Keratinocyte (primary cell): ENCODE data around the gene PHACTR1. TPM values are rescaled to one million over a fixed set of nuclear protein-coding genes. Genes with fewer than 3 reads are reported as not detected.

Experiments used
- DNase-seq: peaks from one replicate; pipeline ENCODE4 v3.0.0-alpha.2; 2011; ENCODE audit warnings: low read depth, missing footprints, low spot score
- FAIRE-seq: peaks from 2 replicates; lab custom pipeline; 2011; peaks lifted over from hg19 to GRCh38; lab: Jason Lieb, UNC
- H2AFZ ChIP-seq: 2 replicates; pipeline ENCODE4 v1.6.0; 2012; ENCODE audit warnings: low read length, control low read depth, inconsistent platforms; ENCODE audit not compliant: control insufficient read depth
- H3K27ac ChIP-seq: 2 replicates; pipeline ENCODE4 v1.5.1; 2011; ENCODE audit warnings: low read length; ENCODE audit not compliant: control insufficient read depth, insufficient read depth
- H3K27me3 ChIP-seq: 3 replicates; pipeline ENCODE4 v1.6.0; 2011; ENCODE audit warnings: low read length; ENCODE audit not compliant: control insufficient read depth, insufficient read depth; ENCODE audit errors: extremely low read depth
- H3K36me3 ChIP-seq, 2 experiments: 2 replicates in 1 of 2; 3 replicates in 1 of 2; pipeline ENCODE4 v1.5.1; 2011; ENCODE audit warnings: low read length in 2 of 2, mild to moderate bottlenecking in 1 of 2; ENCODE audit not compliant: control insufficient read depth in 2 of 2, insufficient read depth in 2 of 2; ENCODE audit errors: extremely low read depth in 1 of 2
- H3K4me1 ChIP-seq: 3 replicates; pipeline ENCODE4 v1.5.1; 2011; ENCODE audit warnings: low read length; ENCODE audit not compliant: control insufficient read depth, insufficient read depth; ENCODE audit errors: extremely low read depth
- H3K4me2 ChIP-seq: 3 replicates; pipeline ENCODE4 v1.6.0; 2011; ENCODE audit warnings: low read depth, low read length; ENCODE audit not compliant: control insufficient read depth, insufficient read depth; ENCODE audit errors: extremely low read depth
- H3K4me3 ChIP-seq, 3 experiments: fragments of 200-600 bp in 1 of 3; sonication (generic) in 1 of 3; 2 replicates in 2 of 3; 3 replicates in 1 of 3; pipeline ENCODE4 v1.5.1; 2011 to 2016; ENCODE audit warnings: low read length in 3 of 3, mild to moderate bottlenecking in 3 of 3, control low read depth in 2 of 3, inconsistent platforms in 1 of 3, low read depth in 1 of 3, mixed read lengths in 1 of 3, mixed run types in 1 of 3, moderate library complexity in 1 of 3; ENCODE audit not compliant: control insufficient read depth in 2 of 3, insufficient read depth in 2 of 3; ENCODE audit errors: extremely low read depth in 1 of 3
- H3K79me2 ChIP-seq: 2 replicates; pipeline ENCODE4 v1.6.0; 2012; ENCODE audit warnings: low read length; ENCODE audit not compliant: control insufficient read depth, insufficient read depth
- H3K9ac ChIP-seq: 3 replicates; pipeline ENCODE4 v1.6.0; 2011; ENCODE audit warnings: low read length; ENCODE audit not compliant: control insufficient read depth, insufficient read depth; ENCODE audit errors: extremely low read depth
- H3K9me1 ChIP-seq: 3 replicates; pipeline ENCODE4 v1.6.0; 2011; ENCODE audit warnings: low read length; ENCODE audit not compliant: control insufficient read depth, insufficient read depth; ENCODE audit errors: extremely low read depth
- H3K9me3 ChIP-seq: 2 replicates; pipeline ENCODE4 v1.5.1; 2012; ENCODE audit warnings: low read depth, low read length; ENCODE audit not compliant: control insufficient read depth
- H4K20me1 ChIP-seq: 3 replicates; pipeline ENCODE4 v1.6.0; 2011; ENCODE audit warnings: low read length; ENCODE audit not compliant: control insufficient read depth, insufficient read depth; ENCODE audit errors: extremely low read depth
- EZH2 ChIP-seq: IDR thresholded peaks from one replicate; pipeline ENCODE4 v1.6.1; 2012; ENCODE audit warnings: inconsistent platforms, mild to moderate bottlenecking, low read length, moderate library complexity
- dilution Hi-C: fragments of 300-500 bp; cut with MboI; formaldehyde crosslinking; loops from one replicate; pipeline ENCODE4 v1.7.0; 2020; ENCODE audit warnings: low sequenced_read_pairs; ENCODE audit not compliant: extremely low pct_ligation_motif_present
- polyA plus RNA-seq, 5 experiments: library from polyadenylated mRNA; depleted of rRNA in 3 of 5; stranded (reverse) in 3 of 5; stranded (forward) in 1 of 5; unstranded in 1 of 5; fragments of >200 nt; gene quantifications; 1 replicate in 1 of 5; 2 replicates in 3 of 5; 3 replicates in 1 of 5; pipeline versions ENCODE4 v1.2.1 to v1.2.3, GENCODE V29; 2011 to 2012; ENCODE audit warnings: missing spikeins in 2 of 5, low read depth in 1 of 5, low replicate concordance in 1 of 5
- TF ChIP-seq, protein P1 (sequence below), 3 experiments: IDR thresholded peaks in 1 of 3; conservative IDR thresholded peaks in 1 of 3; optimal IDR thresholded peaks in 1 of 3; 2 replicates in 2 of 3; 3 replicates in 1 of 3; pipeline versions ENCODE3 to v1.5.1; 2011; ENCODE audit warnings: low read length in 3 of 3, mild to moderate bottlenecking in 3 of 3, moderate library complexity in 2 of 3, control low read depth in 1 of 3, inconsistent platforms in 1 of 3; ENCODE audit not compliant: insufficient read depth in 2 of 3; ENCODE audit errors: extremely low read depth in 1 of 3

PHACTR1 gene
- polyA plus RNA-seq, 1 donor (not counting 4 experiments of a cell fraction or from before 2014, with no cell fraction given) = 0.22 TPM

GRCh38 chr6:12861603-12862002 lies 145.0 kb downstream of the PHACTR1 start:
- Histone ChIP-seq H3K4me1 (no peaks in the 10 kb centered on the region), H4K20me1 (no peaks in the 10 kb centered on the region), H3K36me3 (no peaks in the 10 kb centered on the region), H3K9me3 (no peaks in the 10 kb centered on the region), H3K4me3 (no peak overlapping the region), H3K27ac (no peak overlapping the region), H3K9me1 (no peaks in the 10 kb centered on the region), H3K27me3 (no peaks in the 10 kb centered on the region), H3K9ac (no peak overlapping the region), H3K79me2 (no peaks in the 10 kb centered on the region), H3K4me2 (no peak overlapping the region), H2AFZ (no peak overlapping the region)
- dilution Hi-C loops = no loop called here
- FAIRE-seq (no peak), DNase-seq (no peak)
- TF ChIP-seq, protein P1, sequence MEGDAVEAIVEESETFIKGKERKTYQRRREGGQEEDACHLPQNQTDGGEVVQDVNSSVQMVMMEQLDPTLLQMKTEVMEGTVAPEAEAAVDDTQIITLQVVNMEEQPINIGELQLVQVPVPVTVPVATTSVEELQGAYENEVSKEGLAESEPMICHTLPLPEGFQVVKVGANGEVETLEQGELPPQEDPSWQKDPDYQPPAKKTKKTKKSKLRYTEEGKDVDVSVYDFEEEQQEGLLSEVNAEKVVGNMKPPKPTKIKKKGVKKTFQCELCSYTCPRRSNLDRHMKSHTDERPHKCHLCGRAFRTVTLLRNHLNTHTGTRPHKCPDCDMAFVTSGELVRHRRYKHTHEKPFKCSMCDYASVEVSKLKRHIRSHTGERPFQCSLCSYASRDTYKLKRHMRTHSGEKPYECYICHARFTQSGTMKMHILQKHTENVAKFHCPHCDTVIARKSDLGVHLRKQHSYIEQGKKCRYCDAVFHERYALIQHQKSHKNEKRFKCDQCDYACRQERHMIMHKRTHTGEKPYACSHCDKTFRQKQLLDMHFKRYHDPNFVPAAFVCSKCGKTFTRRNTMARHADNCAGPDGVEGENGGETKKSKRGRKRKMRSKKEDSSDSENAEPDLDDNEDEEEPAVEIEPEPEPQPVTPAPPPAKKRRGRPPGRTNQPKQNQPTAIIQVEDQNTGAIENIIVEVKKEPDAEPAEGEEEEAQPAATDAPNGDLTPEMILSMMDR (optimal IDR thresholded peaks at IDR 0.05 in 1 of 3, IDR thresholded peaks at IDR 0.05 in 1 of 3, conservative IDR thresholded peaks at IDR 0.05 in 1 of 3; ENCODE audit: extremely low read depth in 1 of 3, insufficient read depth in 2 of 3, low read length in 3 of 3) = no peak
- TF ChIP-seq EZH2 = no peak

GRCh38 chr6:12865117-12865516 lies 148.6 kb downstream of the PHACTR1 start:
- H4K20me1 ChIP-seq = no peaks in the 10 kb centered on the region
- no peak for DNase-seq
- no peaks in the 10 kb centered on the region for H3K9me1 ChIP-seq
- no peak for FAIRE-seq
- H2AFZ ChIP-seq = no peak overlapping the region
- no peak for TF ChIP-seq EZH2
- TF ChIP-seq, protein P1 (optimal IDR thresholded peaks at IDR 0.05 in 1 of 3, IDR thresholded peaks at IDR 0.05 in 1 of 3, conservative IDR thresholded peaks at IDR 0.05 in 1 of 3; ENCODE audit: extremely low read depth in 1 of 3, insufficient read depth in 2 of 3, low read length in 3 of 3) = no peak
- no peak overlapping the region for H3K9ac ChIP-seq
- dilution Hi-C loops = no loop called here
- H3K27ac ChIP-seq = no peak overlapping the region
- H3K9me3 ChIP-seq = no peaks in the 10 kb centered on the region
- no peaks in the 10 kb centered on the region for H3K36me3 ChIP-seq
- H3K27me3 ChIP-seq = peaks cover 3% of the 10 kb centered on the region
- H3K4me2 ChIP-seq = no peak overlapping the region
- no peaks in the 10 kb centered on the region for H3K4me1 ChIP-seq
- H3K4me3 ChIP-seq = no peak overlapping the region
- no peaks in the 10 kb centered on the region for H3K79me2 ChIP-seq
